Amniotic stem cell (primary cell): Measurements from ENCODE around the gene RHOG.
"Not testable (repeated sequence)": the region's sequence is repeated elsewhere in the genome, so short reads cannot be mapped to it uniquely, and the experiment has no call there.

Experiments
- DNase-seq: peaks from one replicate; lab custom pipeline; 2025; lab: John Stamatoyannopoulos, UW

The RHOG gene

DNA sequence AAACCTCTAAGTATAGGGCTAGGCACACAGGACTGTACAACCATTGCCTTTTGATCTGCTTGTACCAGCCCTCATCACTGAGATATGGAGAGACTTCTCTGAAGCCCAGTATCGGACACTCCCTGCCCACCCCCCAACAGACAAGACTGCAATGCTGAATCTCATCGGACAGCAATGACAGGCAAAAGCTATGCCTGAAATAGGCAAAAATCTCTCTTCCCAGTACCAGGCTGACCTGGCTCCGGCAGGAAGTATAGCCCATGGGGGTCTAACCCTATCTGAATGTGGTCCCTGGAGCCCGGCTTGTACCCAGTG, 6.5 kb downstream of the RHOG start:
- no peak for DNase-seq

GRCh38 chr11:3833449-3833848, 7.3 kb downstream of the RHOG start:
- no peak for DNase-seq

DNA sequence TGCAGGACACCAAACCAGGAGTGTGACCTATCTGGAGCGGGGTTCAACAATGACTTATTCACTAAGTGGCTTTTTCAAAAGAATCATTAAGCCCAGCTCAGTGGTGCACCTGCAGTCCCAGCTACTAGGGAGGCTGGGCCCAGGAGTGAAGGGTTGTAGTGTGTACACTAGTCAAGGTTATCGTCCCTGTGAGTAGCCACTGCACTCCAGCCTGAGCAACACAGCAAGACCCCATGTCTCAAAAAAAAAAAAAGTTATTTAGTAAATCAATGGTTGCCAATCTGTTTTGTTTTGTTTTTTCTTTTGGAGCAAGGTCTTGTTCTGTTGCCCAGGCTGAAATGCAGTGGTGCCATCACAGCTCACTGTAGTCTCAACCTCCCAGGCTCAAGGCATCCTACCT, 7.9 kb downstream of the RHOG start:
- no peak for DNase-seq

DNA sequence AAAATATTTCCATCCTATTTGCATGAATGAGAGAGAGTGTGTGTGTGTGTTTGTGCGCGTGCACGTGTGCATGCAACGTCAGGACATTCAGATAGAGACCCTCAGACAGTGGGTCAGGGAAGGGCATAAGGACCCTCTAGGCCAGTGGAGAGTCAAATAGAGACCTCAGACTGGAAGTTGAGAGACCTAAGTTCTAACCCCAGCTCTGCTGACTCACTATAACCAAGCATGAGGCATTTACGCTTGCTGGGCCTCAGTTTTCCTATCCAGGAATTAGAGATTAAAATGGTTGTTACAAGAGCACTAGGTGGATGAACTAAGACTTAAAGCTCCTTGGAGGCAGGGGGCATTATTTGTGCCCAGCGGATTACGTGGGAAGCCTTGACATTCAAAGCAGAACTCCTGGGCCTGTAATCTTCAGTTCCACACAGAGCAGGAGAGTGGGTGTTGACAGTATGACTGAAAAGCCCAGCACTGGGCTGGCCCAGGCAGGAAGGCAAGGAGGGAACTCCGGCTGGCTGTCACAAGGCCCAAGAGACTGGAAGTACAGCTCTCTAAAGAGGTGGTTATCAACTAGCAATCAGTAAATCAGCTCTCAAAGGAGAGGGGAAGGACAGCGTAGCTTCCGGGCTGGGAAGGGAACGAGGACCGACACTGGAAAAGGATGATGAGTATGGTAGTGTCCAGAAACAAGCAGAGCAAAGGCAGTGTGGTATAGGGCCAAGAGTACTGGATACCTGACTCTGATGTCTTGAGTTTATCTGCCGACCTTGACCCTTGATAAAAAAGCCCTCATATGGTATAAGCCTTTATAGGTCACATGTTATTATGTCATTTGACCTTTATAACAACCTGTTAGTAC, 9.2 kb downstream of the RHOG start:
- no peak for DNase-seq

GRCh38 chr11:3830730-3831129, 10.0 kb downstream of the RHOG start:
- no peak for DNase-seq

GRCh38 chr11:3830088-3830487, 10.7 kb downstream of the RHOG start:
- no peak for DNase-seq

DNA sequence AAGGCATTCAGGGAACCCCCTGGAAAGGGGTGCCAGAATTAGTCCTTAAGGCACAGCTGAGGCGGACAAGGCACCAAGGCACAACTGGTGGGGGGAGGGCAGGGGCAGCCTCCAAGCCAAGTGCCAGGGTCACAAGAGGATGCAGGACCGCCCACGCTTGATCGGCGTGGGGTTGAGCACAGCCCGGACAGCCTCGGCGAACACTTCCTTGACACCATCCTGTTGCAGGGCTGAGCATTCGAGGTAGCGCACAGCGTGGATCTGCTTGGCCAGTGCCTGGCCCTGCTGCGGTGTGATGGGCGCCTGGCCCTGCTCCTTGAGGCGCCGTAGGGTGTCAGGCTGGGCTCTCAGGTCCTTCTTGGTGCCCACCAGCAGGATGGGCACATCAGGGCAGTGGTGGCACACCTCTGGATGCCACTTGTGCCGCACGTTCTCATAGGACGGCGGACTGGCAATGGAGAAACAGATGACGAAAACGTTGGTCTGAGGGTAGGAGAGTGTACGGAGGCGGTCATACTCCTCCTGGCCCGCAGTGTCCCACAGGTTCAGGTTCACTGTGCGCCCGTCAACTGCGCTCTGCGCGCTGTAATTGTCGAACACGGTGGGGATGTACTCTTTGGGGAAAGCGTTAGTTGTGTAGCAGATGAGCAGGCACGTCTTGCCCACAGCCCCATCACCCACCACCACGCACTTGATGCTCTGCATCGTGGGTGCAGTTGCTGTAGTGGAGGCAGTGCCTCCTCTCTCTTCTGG, 13.1 kb downstream of the RHOG start:
- DNase-seq, result no peak

- DNase-seq, result no peak
Observed at GRCh38 chr11:3826721-3827120, 14.0 kb downstream of the RHOG start.

DNA sequence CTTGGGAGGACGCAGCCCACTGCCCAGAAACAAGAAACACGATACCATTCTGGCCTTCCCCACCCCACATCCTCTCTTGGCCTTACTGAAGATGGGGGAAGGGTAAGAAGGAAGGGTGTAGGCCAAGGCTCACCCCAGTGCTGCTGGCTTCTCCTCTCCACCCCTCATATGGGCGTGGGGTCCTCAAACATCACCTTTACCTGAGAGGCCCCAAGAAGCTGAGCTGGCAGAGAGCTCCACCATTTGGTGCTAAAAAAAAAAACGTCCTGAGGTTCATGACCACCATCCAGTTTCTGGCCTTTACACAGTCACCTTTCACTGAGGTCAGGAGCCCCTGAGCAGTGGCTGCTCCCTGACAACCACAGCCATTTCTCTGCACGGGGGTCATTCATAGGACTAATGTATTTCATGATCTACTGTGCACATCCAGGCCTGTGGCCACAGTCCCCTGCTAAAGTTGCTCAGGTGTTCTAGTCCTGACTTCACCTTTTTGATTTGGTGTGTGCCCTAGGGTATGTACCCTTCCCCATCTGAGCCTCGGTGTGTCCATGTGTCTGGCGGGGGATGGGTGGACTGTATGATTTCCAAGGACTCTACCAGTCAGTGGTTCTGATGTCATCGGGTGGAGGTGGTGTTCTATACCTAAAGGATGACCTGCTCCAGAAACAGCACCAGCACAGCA, 15.1 kb downstream of the RHOG start:
- no peak for DNase-seq

- no peak for DNase-seq
Observed at GRCh38 chr11:3824714-3825472, 15.9 kb downstream of the RHOG start.

- no peak for DNase-seq
Observed at GRCh38 chr11:3823762-3824506, 16.8 kb downstream of the RHOG start.

- DNase-seq, result peak; percentile 28
Observed at GRCh38 chr11:3823303-3823702, 17.5 kb downstream of the RHOG start.

DNA sequence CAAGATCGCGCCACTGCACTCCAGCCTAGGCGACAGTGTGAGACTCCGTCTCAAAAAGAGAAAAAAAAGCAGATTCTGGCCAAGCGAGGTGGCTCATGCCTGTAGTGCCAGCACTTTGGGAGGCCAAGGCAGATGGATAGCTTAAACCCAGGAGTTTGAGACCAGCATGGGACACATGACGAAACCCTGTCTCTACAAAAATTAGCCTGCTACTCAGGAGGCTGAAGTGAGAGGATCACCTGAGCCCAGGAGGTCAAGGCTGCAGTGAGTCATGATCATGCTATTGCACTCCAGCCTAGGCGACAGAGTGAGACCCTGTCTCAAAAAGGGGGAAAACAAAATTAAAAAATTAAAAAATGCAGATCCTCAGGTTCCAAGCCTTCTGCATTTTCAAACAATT, 18.4 kb downstream of the RHOG start:
- DNase-seq, result no peak

DNA sequence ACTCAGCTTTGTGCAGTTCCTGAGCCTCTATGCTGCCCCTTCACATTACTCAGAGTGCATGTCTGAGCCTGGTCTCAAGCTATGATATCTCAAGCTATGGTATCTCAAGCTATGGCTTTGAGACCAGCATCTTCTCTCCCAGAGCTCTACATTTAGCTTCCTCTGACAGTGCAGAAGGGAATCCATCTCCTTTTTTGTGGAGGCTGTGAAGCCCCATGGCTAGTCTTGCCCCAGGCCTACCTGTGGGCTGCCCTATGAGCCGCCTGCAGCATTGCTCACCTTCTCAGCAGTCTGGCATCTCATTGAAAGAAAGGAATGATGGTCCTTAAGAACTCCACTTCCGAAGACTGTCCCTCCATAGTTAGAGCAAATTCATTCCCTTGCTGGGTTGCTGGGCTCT, 19.8 kb downstream of the RHOG start:
- DNase-seq, result no peak

DNA sequence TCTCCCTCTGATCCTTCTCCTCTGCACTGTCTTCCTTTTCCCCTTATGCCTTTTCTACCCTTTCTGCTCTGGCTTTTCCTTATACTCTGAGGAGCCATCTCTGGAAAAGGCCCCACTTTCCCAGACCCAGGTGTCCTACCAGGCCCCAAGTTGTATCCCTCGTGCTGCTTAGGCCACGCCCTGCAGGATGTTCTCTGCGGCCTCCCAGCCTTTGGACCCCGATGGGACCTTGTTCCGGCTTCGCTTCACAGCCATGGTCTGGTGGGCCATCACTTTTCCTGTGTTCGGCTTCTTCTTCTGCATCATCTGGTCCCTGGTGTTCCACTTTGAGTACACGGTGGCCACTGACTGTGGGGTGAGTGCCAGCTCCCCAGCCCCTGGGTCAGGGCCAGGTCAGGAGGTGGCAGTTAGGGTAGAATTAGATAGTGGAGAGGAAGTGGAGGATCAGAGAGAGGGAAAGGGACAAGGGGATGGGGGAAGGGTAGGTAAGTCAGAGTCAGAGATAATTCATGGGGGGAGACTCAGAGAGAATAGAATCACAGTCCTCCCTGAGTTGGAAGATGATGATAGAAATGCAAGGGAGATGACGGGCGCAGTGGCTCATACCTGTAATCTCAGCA, 23.5 kb downstream of the RHOG start:
- DNase-seq, result no peak

DNA sequence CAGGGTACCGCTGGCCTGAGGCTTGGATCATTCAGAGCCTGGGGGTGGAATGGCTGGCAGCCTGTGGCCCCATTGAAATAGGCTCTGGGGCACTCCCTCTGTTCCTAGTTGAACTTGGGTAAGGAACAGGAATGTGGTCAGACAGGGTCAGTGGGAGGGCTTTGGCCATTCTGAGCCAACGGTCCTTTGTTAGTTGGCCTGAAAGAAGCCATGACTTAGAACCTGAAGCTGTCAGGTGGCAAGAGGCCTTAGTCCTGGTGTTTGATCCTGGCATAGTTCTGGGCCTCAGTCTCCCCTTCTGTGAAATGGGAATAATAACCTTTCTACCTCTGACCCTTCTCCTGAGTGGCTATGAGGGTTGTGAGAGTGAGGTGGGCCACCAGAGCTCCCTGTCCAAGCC, 24.1 kb downstream of the RHOG start:
- no peak for DNase-seq

GRCh38 chr11:3815845-3816244, 24.9 kb downstream of the RHOG start:
- no peak for DNase-seq

GRCh38 chr11:3814832-3815231, 25.9 kb downstream of the RHOG start:
- not testable (repeated sequence) for DNase-seq

- DNase-seq, result no peak
Observed at GRCh38 chr11:3810951-3811350, 29.8 kb downstream of the RHOG start.

GRCh38 chr11:3810446-3810845, 30.3 kb downstream of the RHOG start:
- DNase-seq, result no peak

- DNase-seq, result no peak
Observed at GRCh38 chr11:3809624-3809928, 31.2 kb downstream of the RHOG start.
